ENCODE data around the gene WDFY2. TPM values are rescaled to one million over a fixed set of nuclear protein-coding genes. Genes with fewer than 3 reads are reported as not detected.

WDFY2 gene
- total RNA-seq, 4 donors from 2014 or later = 7.7 to 23.3 (median 18.2) TPM

GRCh38 chr13:51756651-51757050 is 172.4 kb downstream of the WDFY2 start:
- no peak overlapping the region for H3K27ac ChIP-seq
- H3K27me3 ChIP-seq = no peaks in the 10 kb centered on the region
- H3K36me3 ChIP-seq = peaks cover 6 to 100% (median 16%) of the 10 kb centered on the region in 3 donors
- WGBS, 2 donors = 91 to 100% methylated on average over 2 of the region's 2 CpGs
- TF ChIP-seq POLR2A (IDR thresholded peaks at IDR 0.05) = no peak
- TF ChIP-seq CTCF (IDR thresholded peaks at IDR 0.05) = no peak
- no peak for DNase-seq
- H3K4me1 ChIP-seq = no peaks in the 10 kb centered on the region
- no peaks in the 10 kb centered on the region for H3K9me3 ChIP-seq
- intact Hi-C loops (cut with DNase I) = no loop called here
- no peak overlapping the region for H3K4me3 ChIP-seq

- Histone ChIP-seq H3K36me3 (peaks cover 0 to 99% (median 14%) of the 10 kb centered on the region in 3 donors), H3K9me3 (no peaks in the 10 kb centered on the region), H3K4me3 (no peak overlapping the region), H3K27me3 (no peaks in the 10 kb centered on the region), H3K4me1 (no peaks in the 10 kb centered on the region), H3K27ac (no peak overlapping the region)
- intact Hi-C loops (cut with DNase I) = no loop called here
- WGBS, 2 donors = 84 to 91% methylated on average over 6 of the region's 6 CpGs
- no peak for DNase-seq
- TF ChIP-seq CTCF (IDR thresholded peaks at IDR 0.05) = no peak
- no peak for TF ChIP-seq POLR2A (IDR thresholded peaks at IDR 0.05)
Measured at GRCh38 chr13:51758691-51759090, 174.4 kb downstream of the WDFY2 start.

- no peak for DNase-seq
- no peaks in the 10 kb centered on the region for H3K27me3 ChIP-seq
- WGBS, 2 donors = 82 to 92% methylated on average over 5 of the region's 5 CpGs
- no peak overlapping the region for H3K4me3 ChIP-seq
- H3K4me1 ChIP-seq = peaks cover 0 to 5% (median 4%) of the 10 kb centered on the region in 3 donors
- no peak for TF ChIP-seq POLR2A (IDR thresholded peaks at IDR 0.05)
- no peak for TF ChIP-seq CTCF (IDR thresholded peaks at IDR 0.05)
- H3K27ac ChIP-seq = no peak overlapping the region
- H3K9me3 ChIP-seq = no peaks in the 10 kb centered on the region
- intact Hi-C loops (cut with DNase I) = no loop called here
- peaks cover 0 to 97% (median 14%) of the 10 kb centered on the region in 3 donors for H3K36me3 ChIP-seq
Measured at GRCh38 chr13:51759240-51759639, 175.0 kb downstream of the WDFY2 start.

- Histone ChIP-seq H3K9me3 (no peaks in the 10 kb centered on the region), H3K4me1 (peaks cover 0 to 16% (median 12%) of the 10 kb centered on the region in 3 donors), H3K36me3 (peaks cover 0 to 97% (median 14%) of the 10 kb centered on the region in 3 donors), H3K4me3 (no peak overlapping the region), H3K27me3 (no peaks in the 10 kb centered on the region), H3K27ac (peak overlapping the region in 1 of 4 donors; percentile 1)
- DNase-seq = no peak
- WGBS, 2 donors = 71 to 89% methylated on average over 12 of the region's 12 CpGs
- TF ChIP-seq POLR2A (IDR thresholded peaks at IDR 0.05) (no peak), CTCF (IDR thresholded peaks at IDR 0.05) (no peak)
- intact Hi-C loops (cut with DNase I) = no loop called here
Measured at GRCh38 chr13:51760592-51760991, 176.3 kb downstream of the WDFY2 start.

GRCh38 chr13:51761643-51762350 is 177.5 kb downstream of the WDFY2 start:
- no peak overlapping the region for H3K4me3 ChIP-seq
- peaks cover 0 to 97% (median 5%) of the 10 kb centered on the region in 3 donors for H3K36me3 ChIP-seq
- intact Hi-C loops (cut with DNase I) = no loop called here
- H3K27me3 ChIP-seq = no peaks in the 10 kb centered on the region
- H3K9me3 ChIP-seq = no peaks in the 10 kb centered on the region
- H3K4me1 ChIP-seq = peaks cover 0 to 16% (median 12%) of the 10 kb centered on the region in 3 donors
- H3K27ac ChIP-seq = no peak overlapping the region
- no peak for DNase-seq
- WGBS, 2 donors = 93% methylated on average over 16 of the region's 16 CpGs
- no peak for TF ChIP-seq CTCF (IDR thresholded peaks at IDR 0.05)
- no peak for TF ChIP-seq POLR2A (IDR thresholded peaks at IDR 0.05)
